HepG2 (cell line): ENCODE measurements around the gene ACSL4.

ENCODE experiments used
- CTCF ChIP-seq: sonication (generic); formaldehyde crosslinking; IDR thresholded peaks from 2 replicates; pipeline ENCODE4 v1.5.0; 2020; ENCODE audit warnings: mild to moderate bottlenecking, missing genetic modification reagents, moderate library complexity
- ZNF841 ChIP-seq: sonication (generic); formaldehyde crosslinking; IDR thresholded peaks from 2 replicates; pipeline ENCODE4 v1.8.1; 2023; ENCODE audit warnings: missing genetic modification reagents, borderline replicate concordance

DNA sequence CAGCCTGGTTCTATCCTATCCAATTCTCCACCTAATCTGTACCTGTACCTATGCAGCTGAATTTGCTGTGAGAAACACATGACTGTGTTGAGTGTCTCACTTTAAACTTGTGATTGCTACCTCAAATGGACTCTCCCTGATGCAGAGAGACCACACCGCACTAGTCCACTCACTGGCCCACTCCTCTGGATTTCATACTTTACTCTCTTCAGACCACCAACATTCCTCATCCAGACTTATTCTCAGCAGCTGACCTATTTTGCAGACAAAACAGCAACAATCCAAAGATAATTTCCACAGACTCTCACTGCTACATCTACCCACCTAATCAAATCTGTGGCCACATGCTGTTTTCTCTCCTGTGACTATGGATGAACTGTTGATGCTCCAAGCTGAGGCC lies 45.2 kb downstream of the ACSL4 start:
- TF ChIP-seq ZNF841 (CRISPR knock-in tag) (no peak), CTCF (no peak)
